Gastrocnemius medialis (tissue), 4 donors: Measurements from ENCODE around the gene POGLUT2. TPM values are rescaled to one million over a fixed set of nuclear protein-coding genes. Genes with fewer than 3 reads are reported as not detected.
"Not testable (repeated sequence)": the region's sequence is repeated elsewhere in the genome, so short reads cannot be mapped to it uniquely, and the experiment has no call there.

Experiments
- ATAC-seq, 2 donors: fragments of 150-250 bp; one replicate each; pipeline ENCODE4 v1.9.1; 2016
- DNase-seq, 2 donors: peaks; one replicate each; pipeline ENCODE4 v3.0.0-alpha.2; 2019
- H3K27ac ChIP-seq, 4 donors: fragments of 200-600 bp; sonication (generic); 1 replicate in 1 of 4; 2 replicates in 3 of 4; pipeline ENCODE4 v1.5.1; 2016 to 2018; ENCODE audit warnings: mild to moderate bottlenecking in 2 of 4, moderate library complexity in 1 of 4
- H3K27me3 ChIP-seq, 3 donors: fragments of 200-600 bp; sonication (generic) in 2 of 3; 1 replicate in 1 of 3; 2 replicates in 2 of 3; pipeline versions ENCODE4 v1.5.1 to v1.6.0; 2016 to 2019; ENCODE audit warnings: mild to moderate bottlenecking in 1 of 3, moderate library complexity in 1 of 3
- H3K36me3 ChIP-seq, 2 donors: fragments of 200-600 bp; sonication (generic) in 1 of 2; one replicate each; pipeline ENCODE4 v1.5.1; 2017 to 2018
- H3K4me1 ChIP-seq, 2 donors: fragments of 200-600 bp; sonication (generic) in 1 of 2; one replicate each; pipeline ENCODE4 v1.5.1; 2016 to 2017; ENCODE audit warnings: mild to moderate bottlenecking in 2 of 2
- H3K4me3 ChIP-seq, 4 donors: fragments of 200-600 bp; sonication (generic) in 3 of 4; 1 replicate in 1 of 4; 2 replicates in 3 of 4; pipeline ENCODE4 v1.5.1; 2016 to 2019; ENCODE audit warnings: mild to moderate bottlenecking in 2 of 4
- H3K9me3 ChIP-seq, 3 donors: fragments of 200-600 bp; sonication (generic) in 2 of 3; 1 replicate in 1 of 3; 2 replicates in 2 of 3; pipeline ENCODE4 v1.5.1; 2016 to 2019
- CTCF ChIP-seq, 5 experiments: fragments of 450-650 bp in 3 of 5; fragments of 200-600 bp in 2 of 5; sonication (generic) in 2 of 5; IDR thresholded peaks in 4 of 5; conservative IDR thresholded peaks in 1 of 5; 1 replicate in 4 of 5; 2 replicates in 1 of 5; pipeline ENCODE4 v1.5.1; 2016 to 2019; ENCODE audit warnings: antibody characterized with exemption in 5 of 5, mild to moderate bottlenecking in 3 of 5, moderate library complexity in 3 of 5
- POLR2A ChIP-seq, 2 donors: fragments of 450-650 bp; IDR thresholded peaks; one replicate each; pipeline ENCODE4 v1.6.1; 2017; ENCODE audit warnings: antibody characterized with exemption in 2 of 2, mild to moderate bottlenecking in 2 of 2, moderate library complexity in 2 of 2
- in situ Hi-C, 4 donors: fragments of 200-750 bp; cut with MboI; loops; one replicate each; pipeline versions ENCODE4 v1.15.0 to v1.8.0; 2017; ENCODE audit warnings: low sequenced_read_pairs in 4 of 4
- intact Hi-C: fragments of 100-400 bp; cut with DNase I; formaldehyde crosslinking; loops from one replicate; pipeline ENCODE4 v1.15.1; 2023; ENCODE audit warnings: low total_unique reads
- total RNA-seq, 4 donors: library from RNA; depleted of rRNA; stranded (reverse); fragments of >200 nt; gene quantifications; one replicate each; pipeline versions ENCODE4 v1.1.0 to v1.2.3, GENCODE V29; 2016

Gene POGLUT2
- total RNA-seq, 4 donors from 2014 or later: 0.51 to 0.94 (median 0.80) TPM

GRCh38 chr13:102793611-102794355 lies 5.0 kb downstream of the POGLUT2 start:
- H3K27me3 ChIP-seq: no peaks in the 10 kb centered on the region
- TF ChIP-seq POLR2A (IDR thresholded peaks at IDR 0.05) (no peak), CTCF (IDR thresholded peaks at IDR 0.05 in 4 of 5, conservative IDR thresholded peaks at IDR 0.05 in 1 of 5) (no peak)
- intact Hi-C loops (no loop called here), in situ Hi-C loops (no loop called here)
- DNase-seq (no peak), ATAC-seq (no peak)
- H3K36me3 ChIP-seq: no peaks in the 10 kb centered on the region
- H3K27ac ChIP-seq: no peak overlapping the region
- no peak overlapping the region for H3K4me3 ChIP-seq
- H3K9me3 ChIP-seq: no peaks in the 10 kb centered on the region
- H3K4me1 ChIP-seq: peaks cover 0 to 6% of the 10 kb centered on the region in 2 donors

- H3K36me3 ChIP-seq: no peaks in the 10 kb centered on the region
- ATAC-seq (no peak), DNase-seq (no peak)
- no peak overlapping the region for H3K4me3 ChIP-seq
- no peaks in the 10 kb centered on the region for H3K9me3 ChIP-seq
- TF ChIP-seq POLR2A (IDR thresholded peaks at IDR 0.05) (no peak), CTCF (IDR thresholded peaks at IDR 0.05 in 4 of 5, conservative IDR thresholded peaks at IDR 0.05 in 1 of 5) (no peak)
- H3K27ac ChIP-seq: no peak overlapping the region
- H3K27me3 ChIP-seq: no peaks in the 10 kb centered on the region
- no peaks in the 10 kb centered on the region for H3K4me1 ChIP-seq
- intact Hi-C loops: no loop called here
- in situ Hi-C loops: no loop called here
Measured at GRCh38 chr13:102792396-102792795, 6.4 kb downstream of the POGLUT2 start.

- H3K4me3 ChIP-seq: no peak overlapping the region
- intact Hi-C loops (no loop called here), in situ Hi-C loops (no loop called here)
- ATAC-seq (no peak), DNase-seq (no peak)
- H3K36me3 ChIP-seq: no peaks in the 10 kb centered on the region
- no peaks in the 10 kb centered on the region for H3K4me1 ChIP-seq
- no peak overlapping the region for H3K27ac ChIP-seq
- H3K9me3 ChIP-seq: no peaks in the 10 kb centered on the region
- TF ChIP-seq CTCF (IDR thresholded peaks at IDR 0.05 in 4 of 5, conservative IDR thresholded peaks at IDR 0.05 in 1 of 5): no peak
- no peak for TF ChIP-seq POLR2A (IDR thresholded peaks at IDR 0.05)
- no peaks in the 10 kb centered on the region for H3K27me3 ChIP-seq
Measured at GRCh38 chr13:102788683-102789082, 10.1 kb downstream of the POGLUT2 start.

- H3K4me3 ChIP-seq: no peak overlapping the region
- H3K36me3 ChIP-seq: no peaks in the 10 kb centered on the region
- intact Hi-C loops: no loop called here
- no peaks in the 10 kb centered on the region for H3K9me3 ChIP-seq
- no peak for ATAC-seq
- H3K27me3 ChIP-seq: no peaks in the 10 kb centered on the region
- in situ Hi-C loops: no loop called here
- H3K27ac ChIP-seq: no peak overlapping the region
- H3K4me1 ChIP-seq: no peaks in the 10 kb centered on the region
- no peak for DNase-seq
- TF ChIP-seq POLR2A (IDR thresholded peaks at IDR 0.05): no peak
- TF ChIP-seq CTCF (IDR thresholded peaks at IDR 0.05 in 4 of 5, conservative IDR thresholded peaks at IDR 0.05 in 1 of 5): no peak
Measured at GRCh38 chr13:102784483-102784882, 14.3 kb downstream of the POGLUT2 start.

DNA sequence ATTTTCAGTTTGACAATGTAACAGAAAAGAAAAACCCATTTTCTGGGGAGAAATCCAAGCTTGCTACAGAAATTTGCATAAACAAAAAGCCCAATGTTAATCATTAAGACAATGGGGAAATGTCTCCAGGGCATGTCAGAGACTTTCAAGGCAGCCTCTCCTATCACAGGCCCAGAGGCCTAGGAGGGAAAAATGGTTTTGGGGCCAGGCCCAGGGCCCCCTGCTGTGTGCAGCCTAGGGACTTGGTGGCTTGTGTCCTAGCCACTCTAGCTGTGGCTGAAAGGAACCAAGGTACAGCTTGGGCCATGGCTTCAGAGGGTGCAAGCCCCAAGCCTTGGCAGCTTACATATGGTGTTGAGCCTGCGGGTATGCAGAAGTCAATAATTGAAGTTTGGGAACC lies 17.2 kb downstream of the POGLUT2 start:
- no peaks in the 10 kb centered on the region for H3K9me3 ChIP-seq
- DNase-seq (no peak), ATAC-seq (no peak)
- no peaks in the 10 kb centered on the region for H3K36me3 ChIP-seq
- no peak for TF ChIP-seq CTCF (IDR thresholded peaks at IDR 0.05 in 4 of 5, conservative IDR thresholded peaks at IDR 0.05 in 1 of 5)
- TF ChIP-seq POLR2A (IDR thresholded peaks at IDR 0.05): no peak
- no peak overlapping the region for H3K27ac ChIP-seq
- intact Hi-C loops (no loop called here), in situ Hi-C loops (no loop called here)
- H3K4me1 ChIP-seq: no peaks in the 10 kb centered on the region
- H3K27me3 ChIP-seq: no peaks in the 10 kb centered on the region
- no peak overlapping the region for H3K4me3 ChIP-seq

GRCh38 chr13:102780656-102781055 lies 18.1 kb downstream of the POGLUT2 start:
- H3K4me1 ChIP-seq, H3K9me3 ChIP-seq, H3K4me3 ChIP-seq, in situ Hi-C loops, H3K27ac ChIP-seq, H3K27me3 ChIP-seq, H3K36me3 ChIP-seq, intact Hi-C loops, DNase-seq, ATAC-seq: not testable (repeated sequence)
